Measurements from ENCODE around the gene PIK3CD.

Gene PIK3CD

GRCh38 chr1:9717193-9718005 lies 65.9 kb downstream of the PIK3CD start:
- DNase-seq (ENCODE audit: low read depth in 3 of 3), result peak; percentile 65 to 84 (median 68)

- no peak for DNase-seq (ENCODE audit: low read depth in 3 of 3)
Measured at GRCh38 chr1:9718006-9718680, 66.6 kb downstream of the PIK3CD start.

- no peak for DNase-seq (ENCODE audit: low read depth in 3 of 3)
Measured at GRCh38 chr1:9719978-9720722, 68.6 kb downstream of the PIK3CD start.

- no peak for DNase-seq (ENCODE audit: low read depth in 3 of 3)
Measured at GRCh38 chr1:9720785-9721605, 69.5 kb downstream of the PIK3CD start.

- DNase-seq (ENCODE audit: low read depth in 3 of 3), result peak; percentile 62 to 77 (median 64)
Measured at GRCh38 chr1:9721606-9722377, 70.3 kb downstream of the PIK3CD start.

- no peak for DNase-seq (ENCODE audit: low read depth in 3 of 3)
Measured at GRCh38 chr1:9722378-9722749, 70.8 kb downstream of the PIK3CD start.

GRCh38 chr1:9723068-9723805 lies 71.7 kb downstream of the PIK3CD start:
- no peak for DNase-seq (ENCODE audit: low read depth in 3 of 3)

- no peak for DNase-seq (ENCODE audit: low read depth in 3 of 3)
Measured at GRCh38 chr1:9723926-9724325, 72.4 kb downstream of the PIK3CD start.

- DNase-seq (ENCODE audit: low read depth in 3 of 3), result peak in 2 of 3 experiments; percentile 51 to 63
Measured at GRCh38 chr1:9724706-9725476, 73.4 kb downstream of the PIK3CD start.

GRCh38 chr1:9726406-9726805 lies 74.9 kb downstream of the PIK3CD start:
- DNase-seq (ENCODE audit: low read depth in 3 of 3), result no peak

GRCh38 chr1:9726905-9727595 lies 75.5 kb downstream of the PIK3CD start:
- no peak for DNase-seq (ENCODE audit: low read depth in 3 of 3)

GRCh38 chr1:9728451-9729295 lies 77.1 kb downstream of the PIK3CD start:
- peak in 2 of 3 experiments; percentile 47 to 73 for DNase-seq (ENCODE audit: low read depth in 3 of 3)

GRCh38 chr1:9729523-9729922 lies 78.0 kb downstream of the PIK3CD start:
- DNase-seq (ENCODE audit: low read depth in 3 of 3), result no peak

- no peak for DNase-seq (ENCODE audit: low read depth in 3 of 3)
Measured at GRCh38 chr1:9730096-9730901, 78.8 kb downstream of the PIK3CD start.

GRCh38 chr1:9731051-9731537 lies 79.6 kb downstream of the PIK3CD start:
- DNase-seq (ENCODE audit: low read depth in 3 of 3), result no peak

GRCh38 chr1:9731561-9731960 lies 80.0 kb downstream of the PIK3CD start:
- DNase-seq (ENCODE audit: low read depth in 3 of 3), result no peak

All from stimulated activated CD4-positive, alpha-beta T cell treated with anti-CD3 and anti-CD28 coated beads, TNF-alpha, amount 100 ng/mL, for 24 hours (primary cell).